Fibroblast of the conjunctiva (primary cell): ENCODE measurements around the gene CYB5D1.
A peak's percentile ranks its signal among the peaks of the same experiment; 100 is the strongest.

Source experiments
- DNase-seq: peaks from one replicate; pipeline ENCODE4 v3.0.0-alpha.2; 2010; ENCODE audit warnings: low read depth

Gene CYB5D1

DNA sequence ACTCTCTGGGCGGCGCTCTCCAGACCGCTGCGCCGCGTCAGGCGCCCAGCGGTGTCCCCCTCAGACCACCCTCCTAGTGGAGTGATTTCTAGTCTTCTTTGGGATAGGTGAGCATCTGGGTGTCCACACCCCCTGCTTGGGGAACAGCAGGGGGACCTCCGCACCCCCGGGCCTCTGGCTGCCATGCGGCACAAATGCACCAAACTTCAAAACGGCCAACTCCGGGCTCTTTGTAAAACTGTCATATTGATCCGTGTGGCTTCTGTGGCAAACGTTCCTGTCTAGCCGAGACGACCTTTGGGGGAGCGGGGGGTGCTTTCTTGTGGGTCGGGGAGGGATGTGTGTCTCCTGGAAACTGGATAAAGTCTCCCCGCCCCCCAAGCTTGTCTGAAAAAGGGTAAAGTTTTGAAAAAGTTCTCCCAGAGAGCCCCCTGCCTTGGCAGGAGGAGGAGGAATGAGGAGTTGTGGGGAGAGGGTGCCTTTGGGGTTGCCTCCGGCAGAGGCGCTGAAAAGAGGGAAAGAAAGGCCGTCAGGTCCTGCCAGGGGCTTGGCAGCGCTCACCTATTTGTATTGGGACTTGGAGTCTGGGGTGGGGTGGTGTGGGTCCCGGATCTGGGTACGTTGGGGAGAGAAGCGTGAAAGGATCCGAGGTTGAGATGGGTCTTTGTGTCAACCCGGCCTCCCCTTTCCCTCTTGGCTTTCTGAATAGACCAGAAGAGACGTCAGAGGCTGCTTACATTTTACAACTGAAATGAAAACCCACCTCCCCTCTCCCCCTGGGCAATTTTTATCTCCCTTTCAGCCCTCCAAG lies 28.6 kb downstream of the CYB5D1 start:
- no peak for DNase-seq

DNA sequence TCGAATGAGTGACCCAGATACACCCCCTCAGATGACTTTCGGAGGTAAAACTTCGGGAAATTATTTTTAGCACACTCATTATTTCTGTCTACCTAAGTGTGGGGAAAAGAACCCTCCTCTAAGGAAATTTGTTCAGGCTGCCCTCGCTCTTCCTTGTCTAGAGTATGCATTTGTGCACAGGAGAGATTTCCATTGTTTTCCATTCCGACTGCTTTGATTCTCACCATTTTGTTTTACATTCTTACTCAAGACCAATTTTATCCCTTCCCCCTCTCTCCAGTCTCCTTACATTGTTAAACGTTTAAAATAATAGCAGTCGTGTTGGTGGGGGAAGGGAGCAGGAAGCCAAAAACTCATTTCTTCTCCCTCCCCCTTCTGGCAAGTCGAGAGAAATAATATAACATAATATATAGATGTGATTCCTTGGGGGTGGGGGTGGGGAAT lies 29.3 kb downstream of the CYB5D1 start:
- no peak for DNase-seq

DNA sequence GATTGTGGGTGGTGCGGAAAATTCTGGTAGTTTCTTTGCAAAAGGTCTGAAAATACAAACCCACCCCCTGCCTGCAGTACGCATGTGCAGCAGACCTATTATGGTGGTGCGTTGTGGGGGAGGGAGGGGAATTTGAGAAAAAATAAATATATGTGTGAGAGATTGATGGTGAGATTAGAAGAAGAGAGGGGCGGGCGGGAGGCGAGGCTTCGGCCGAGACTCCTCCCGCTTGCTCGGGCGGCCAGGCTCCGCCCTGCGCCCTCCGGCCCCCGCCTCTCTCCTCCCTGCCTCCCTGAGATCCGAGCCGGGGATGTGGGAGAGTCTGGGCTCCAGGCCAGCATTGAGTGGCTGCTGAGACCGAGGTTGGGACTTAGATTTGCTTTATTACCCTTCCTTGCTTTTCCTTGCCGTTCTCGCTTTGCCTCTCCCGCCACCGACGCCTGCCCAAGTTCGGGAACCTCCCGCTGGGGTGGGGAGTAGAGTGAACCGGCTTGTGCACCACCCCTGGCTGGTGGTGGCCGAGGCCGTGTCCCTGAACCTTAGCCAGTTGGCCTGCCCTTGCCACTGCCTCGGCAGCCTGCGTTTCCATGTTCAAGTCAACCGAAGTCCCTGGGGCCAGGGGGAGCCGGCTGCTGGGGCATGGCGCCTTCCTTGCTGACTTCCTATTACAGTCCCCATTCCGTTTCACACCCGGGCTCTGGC lies 29.8 kb downstream of the CYB5D1 start:
- peak; percentile 94 for DNase-seq

DNA sequence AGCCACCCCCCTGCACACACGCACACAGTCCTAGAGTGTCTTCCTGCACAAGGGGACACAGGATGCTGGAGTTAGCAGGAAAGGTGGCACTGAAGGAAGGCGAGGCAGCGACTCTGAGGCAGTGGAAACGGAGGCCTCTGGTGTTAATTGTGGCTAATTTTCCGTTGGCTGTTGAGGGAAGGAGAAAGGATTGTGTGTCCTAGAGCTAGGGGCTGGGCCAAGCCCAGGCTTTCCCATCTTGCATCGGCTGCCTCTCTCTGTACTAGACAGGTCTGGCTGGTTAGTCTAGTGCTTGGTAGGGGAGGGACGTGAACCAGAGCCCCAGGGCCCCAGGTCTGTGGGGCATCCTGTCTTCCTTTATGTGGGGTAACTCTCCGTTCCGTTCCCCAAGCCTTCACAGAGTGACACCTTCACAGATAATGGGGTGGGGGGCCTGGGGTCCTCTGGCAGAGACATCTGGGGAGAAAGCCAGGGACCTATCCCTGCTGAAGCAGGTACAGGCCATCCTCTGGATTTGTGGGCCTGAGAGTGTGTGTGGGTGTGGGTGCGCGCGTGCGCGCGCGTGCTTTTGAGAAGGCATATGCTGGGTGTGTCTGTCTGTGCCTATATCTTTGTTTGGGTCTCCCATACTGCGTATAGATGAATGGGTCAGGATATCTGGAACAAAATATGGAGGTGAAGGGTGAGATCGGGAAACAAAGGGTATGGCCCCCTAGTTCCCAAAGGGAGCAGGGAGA lies 30.5 kb downstream of the CYB5D1 start, which contains the start of gene CHD3:
TSS of gene CHD3 (plus strand) at position 606 of the 737 bp plus-strand sequence. CDS start 212 bp downstream, outside the sequence.
- no peak for DNase-seq

DNA sequence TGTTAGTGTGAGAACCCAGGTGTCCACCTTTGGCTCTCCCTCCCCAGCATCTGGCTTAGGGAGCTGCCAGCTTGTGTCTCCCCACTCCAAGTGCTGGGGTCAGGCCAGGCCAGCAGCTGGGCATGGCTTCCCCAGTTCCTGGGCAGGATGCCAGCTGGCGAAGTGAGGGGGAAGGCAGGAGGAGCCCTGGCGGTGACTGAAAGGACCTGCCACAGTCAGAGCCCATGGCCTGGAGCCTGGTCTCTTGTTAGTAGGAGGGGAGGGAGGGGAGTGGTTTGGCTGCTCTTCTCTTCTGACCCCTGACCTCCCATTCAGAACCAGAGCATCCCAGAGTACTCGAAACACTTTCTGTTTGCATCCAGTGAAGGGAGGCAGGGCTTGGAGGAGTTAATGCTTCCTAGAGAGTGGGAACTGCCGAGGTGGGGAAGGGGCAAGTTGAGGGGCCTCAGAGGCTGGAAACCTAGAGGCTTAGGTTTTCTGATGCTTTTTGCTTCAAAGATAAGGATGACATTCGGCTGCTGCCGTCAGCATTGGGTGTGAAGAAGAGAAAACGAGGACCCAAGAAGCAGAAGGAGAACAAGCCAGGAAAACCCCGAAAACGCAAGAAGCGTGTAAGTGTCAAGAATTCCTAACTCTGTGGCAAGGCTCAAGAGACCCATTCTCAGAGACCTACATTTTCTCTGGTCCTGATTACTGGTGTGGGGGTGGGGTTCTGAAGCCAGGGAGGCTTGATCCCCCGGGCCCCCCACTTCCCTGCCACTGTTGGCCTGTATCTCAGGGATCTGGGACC lies 31.6 kb downstream of the CYB5D1 start:
- DNase-seq, result peak; percentile 98

DNA sequence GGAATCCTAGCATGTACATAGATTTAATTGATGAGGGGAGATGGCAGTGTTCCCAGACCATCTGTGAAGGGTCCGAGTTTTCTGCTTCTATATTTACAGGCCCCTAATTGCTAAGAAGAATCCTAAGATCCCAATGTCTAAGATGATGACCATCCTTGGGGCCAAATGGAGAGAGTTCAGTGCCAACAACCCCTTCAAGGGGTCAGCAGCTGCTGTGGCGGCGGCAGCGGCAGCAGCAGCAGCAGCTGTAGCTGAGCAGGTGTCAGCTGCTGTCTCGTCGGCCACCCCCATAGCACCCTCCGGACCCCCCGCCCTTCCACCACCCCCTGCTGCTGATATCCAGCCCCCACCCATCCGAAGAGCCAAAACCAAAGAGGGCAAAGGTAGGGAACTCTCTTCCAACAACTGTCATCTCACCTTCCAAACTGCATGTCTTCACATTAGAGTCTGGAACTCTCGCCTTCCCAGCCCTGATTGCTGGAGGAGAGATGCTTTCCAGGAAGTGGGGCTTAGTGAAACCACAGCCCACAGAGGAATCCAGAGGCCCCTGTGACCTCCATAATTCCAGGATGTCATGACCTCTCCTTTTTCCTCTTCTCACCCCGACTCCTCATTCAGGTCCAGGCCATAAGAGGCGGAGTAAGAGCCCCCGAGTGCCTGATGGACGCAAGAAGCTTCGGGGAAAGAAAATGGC lies 35.5 kb downstream of the CYB5D1 start:
- no peak for DNase-seq

DNA sequence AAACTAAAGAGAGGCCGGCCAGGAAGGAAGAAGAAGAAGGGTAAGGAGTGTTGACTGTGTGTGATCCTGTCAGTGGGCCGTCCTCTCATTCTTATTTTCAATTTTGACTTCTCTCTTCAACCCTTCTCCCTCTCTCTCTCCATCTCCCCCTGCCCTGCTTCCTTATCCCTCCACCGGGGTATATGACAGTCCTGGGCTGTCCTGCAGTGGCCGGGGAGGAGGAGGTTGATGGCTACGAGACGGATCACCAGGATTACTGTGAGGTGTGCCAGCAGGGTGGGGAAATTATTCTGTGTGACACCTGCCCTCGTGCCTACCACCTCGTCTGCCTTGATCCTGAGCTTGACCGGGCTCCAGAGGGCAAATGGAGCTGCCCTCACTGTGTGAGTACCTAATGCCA lies 36.4 kb downstream of the CYB5D1 start:
- DNase-seq, result no peak

DNA sequence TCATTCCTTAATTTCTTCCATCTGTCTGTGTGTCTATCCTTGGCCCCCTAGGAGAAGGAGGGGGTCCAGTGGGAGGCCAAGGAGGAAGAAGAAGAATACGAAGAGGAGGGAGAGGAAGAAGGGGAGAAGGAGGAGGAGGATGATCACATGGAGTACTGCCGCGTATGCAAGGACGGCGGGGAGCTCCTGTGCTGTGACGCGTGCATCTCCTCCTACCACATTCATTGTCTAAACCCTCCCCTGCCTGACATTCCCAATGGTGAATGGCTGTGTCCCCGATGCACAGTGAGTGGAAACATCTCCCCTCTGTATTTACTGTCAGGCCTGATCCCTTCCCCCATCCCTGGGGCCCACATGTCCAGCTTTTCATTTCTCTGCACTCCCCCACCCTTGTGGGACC lies 37.1 kb downstream of the CYB5D1 start:
- no peak for DNase-seq

DNA sequence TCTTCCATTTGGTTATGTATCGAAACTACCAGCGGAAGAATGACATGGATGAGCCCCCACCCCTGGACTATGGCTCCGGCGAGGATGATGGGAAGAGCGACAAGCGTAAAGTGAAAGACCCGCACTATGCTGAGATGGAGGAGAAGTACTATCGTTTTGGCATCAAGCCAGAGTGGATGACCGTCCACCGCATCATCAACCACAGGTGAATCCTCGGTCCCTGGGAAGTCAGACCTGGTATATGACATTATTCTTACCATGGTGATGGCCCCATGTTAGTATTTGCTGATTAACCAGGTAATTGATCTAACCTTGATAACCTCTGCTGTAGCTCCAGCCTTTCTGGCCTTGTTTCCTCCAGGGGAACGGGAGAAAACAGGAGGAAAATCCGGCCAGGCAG lies 39.3 kb downstream of the CYB5D1 start:
- no peak for DNase-seq

DNA sequence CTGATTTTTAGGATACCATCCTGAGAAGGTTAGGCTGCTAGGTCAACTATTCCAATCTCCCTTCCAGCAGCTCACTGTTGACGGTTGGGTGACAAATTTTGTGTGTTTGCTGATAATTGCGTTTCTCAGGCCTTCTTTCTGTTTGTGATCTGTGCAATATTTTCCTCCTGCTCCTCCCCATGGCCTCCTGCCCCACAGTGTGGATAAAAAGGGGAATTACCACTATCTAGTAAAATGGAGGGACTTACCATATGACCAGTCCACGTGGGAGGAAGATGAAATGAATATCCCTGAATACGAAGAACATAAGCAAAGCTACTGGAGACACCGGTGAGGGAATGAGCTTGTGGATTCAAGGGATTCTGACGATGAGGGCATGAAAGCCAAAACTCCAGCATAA lies 40.0 kb downstream of the CYB5D1 start:
- DNase-seq, result peak; percentile 56

DNA sequence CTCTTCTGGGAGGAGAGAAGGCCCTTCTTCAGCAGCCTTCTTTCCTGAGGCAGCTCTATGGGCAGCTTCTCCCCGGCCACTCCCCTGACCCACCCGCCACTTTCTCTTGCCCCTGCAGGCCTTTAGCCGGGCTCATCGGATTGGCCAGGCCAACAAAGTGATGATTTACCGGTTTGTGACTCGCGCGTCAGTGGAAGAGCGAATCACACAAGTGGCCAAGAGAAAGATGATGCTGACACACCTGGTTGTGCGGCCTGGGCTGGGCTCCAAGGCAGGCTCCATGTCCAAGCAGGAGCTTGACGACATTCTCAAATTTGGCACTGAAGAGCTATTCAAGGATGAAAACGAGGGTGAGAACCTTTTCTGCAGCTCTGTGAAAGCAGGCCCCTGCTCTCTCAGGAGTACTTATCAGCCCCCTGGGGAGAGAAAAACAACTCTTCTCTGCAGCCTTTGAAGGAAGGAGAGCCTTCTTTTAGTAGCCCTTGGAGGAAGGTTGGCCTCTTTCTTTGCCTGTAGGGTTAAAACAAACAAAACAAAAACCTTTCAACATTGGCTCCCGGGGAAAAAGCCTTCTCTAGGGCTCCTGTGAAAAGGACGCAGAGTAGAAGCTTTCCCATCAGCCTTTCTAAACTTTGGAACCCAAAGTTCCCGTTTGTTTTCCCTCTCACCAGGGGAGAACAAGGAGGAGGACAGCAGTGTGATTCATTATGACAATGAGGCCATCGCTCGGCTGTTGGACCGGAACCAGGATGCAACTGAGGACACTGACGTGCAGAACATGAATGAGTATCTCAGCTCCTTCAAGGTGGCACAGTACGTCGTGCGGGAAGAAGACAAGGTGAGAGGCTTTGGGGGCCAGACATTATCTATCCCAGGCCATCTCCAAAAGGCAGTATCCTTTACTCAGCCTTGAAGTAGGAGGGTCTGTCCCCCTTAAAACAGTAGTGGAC lies 45.6 kb downstream of the CYB5D1 start:
- no peak for DNase-seq

DNA sequence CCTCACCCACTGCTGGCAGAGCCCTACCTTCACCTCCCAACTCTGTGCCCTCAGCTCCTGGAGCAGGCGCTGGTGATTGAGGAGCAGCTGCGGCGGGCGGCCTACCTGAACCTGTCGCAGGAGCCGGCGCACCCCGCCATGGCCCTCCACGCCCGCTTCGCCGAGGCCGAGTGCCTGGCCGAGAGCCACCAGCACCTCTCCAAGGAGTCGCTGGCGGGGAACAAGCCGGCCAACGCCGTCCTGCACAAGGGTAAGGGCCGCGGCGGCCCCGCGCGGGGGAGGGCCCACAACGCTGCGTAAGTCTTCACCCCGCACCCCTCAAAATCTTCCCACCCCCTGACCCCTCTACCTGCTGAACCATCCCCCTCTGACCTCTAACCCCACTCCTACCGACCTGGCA lies 51.3 kb downstream of the CYB5D1 start:
- DNase-seq, result no peak

DNA sequence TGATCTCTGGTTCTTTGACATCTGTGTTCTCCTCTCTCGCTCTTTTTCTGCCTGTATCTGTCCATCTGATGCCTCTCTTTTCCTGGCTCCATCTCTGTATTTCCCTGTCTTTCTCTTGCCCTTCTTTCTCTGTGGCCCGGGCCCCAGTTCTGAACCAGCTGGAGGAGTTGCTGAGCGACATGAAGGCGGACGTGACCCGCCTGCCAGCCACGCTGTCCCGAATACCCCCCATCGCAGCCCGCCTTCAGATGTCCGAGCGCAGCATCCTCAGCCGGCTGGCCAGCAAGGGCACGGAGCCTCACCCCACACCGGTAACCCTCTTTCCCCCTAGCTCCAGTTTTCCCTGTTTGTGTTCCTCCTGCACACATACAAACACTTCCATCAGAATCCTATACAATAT lies 52.5 kb downstream of the CYB5D1 start:
- no peak for DNase-seq

DNA sequence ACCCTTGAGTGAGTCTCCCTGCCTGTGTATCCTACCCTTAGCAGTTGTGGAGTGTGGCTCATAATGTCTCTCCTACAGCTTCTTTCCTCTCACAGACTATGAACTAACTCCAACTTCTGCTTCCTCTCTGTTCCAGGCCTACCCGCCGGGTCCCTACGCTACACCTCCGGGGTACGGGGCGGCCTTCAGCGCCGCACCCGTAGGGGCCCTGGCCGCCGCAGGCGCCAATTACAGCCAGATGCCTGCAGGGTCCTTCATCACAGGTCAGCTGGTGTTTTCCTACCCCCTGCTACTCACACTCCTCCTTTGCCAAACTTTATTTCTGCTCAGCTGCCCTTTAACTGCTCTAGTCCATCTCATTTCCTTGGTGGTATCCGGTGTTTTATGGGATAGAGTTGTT lies 52.9 kb downstream of the CYB5D1 start:
- DNase-seq, result no peak

DNA sequence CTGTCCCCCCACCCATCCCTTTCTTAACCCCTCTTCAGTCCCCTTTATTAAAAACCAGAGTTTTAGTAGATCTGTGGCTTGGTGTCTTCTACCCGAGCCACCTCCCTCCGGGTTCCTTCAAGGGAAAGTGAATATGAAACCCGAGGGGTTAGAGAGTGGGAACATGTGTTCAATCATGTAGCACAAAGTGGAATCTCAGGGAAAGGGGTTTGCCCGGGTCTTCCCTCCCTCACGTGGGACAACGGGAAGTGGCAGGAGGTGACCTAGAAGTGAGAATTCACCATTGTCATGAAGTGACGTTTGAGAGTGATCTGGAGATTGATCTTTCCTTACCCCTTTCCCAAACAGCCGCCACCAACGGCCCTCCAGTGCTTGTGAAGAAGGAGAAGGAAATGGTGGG lies 53.3 kb downstream of the CYB5D1 start:
- no peak for DNase-seq
